Mucosa of stomach (tissue), 1 donor: ENCODE results near the gene L3MBTL3.
"Not testable (repeated sequence)": the region's sequence is repeated elsewhere in the genome, so short reads cannot be mapped to it uniquely, and the experiment has no call there.

Source experiments
- H3K27me3 ChIP-seq: one replicate; pipeline ENCODE4 v1.7.0; 2013; ENCODE audit warnings: mild to moderate bottlenecking, low read length; ENCODE audit not compliant: control insufficient read depth, insufficient read depth
- H3K36me3 ChIP-seq: one replicate; pipeline ENCODE4 v1.7.0; 2013; ENCODE audit warnings: low read length; ENCODE audit not compliant: control insufficient read depth, insufficient read depth
- H3K4me1 ChIP-seq: one replicate; pipeline ENCODE4 v1.7.0; 2013; ENCODE audit warnings: mild to moderate bottlenecking, low read length; ENCODE audit not compliant: control insufficient read depth, insufficient read depth
- H3K4me3 ChIP-seq: one replicate; pipeline ENCODE4 v1.7.0; 2013; ENCODE audit warnings: low read length
- H3K9ac ChIP-seq: one replicate; pipeline ENCODE4 v1.7.0; 2013; ENCODE audit warnings: mild to moderate bottlenecking, low read length, moderate library complexity
- H3K9me3 ChIP-seq: one replicate; pipeline ENCODE4 v1.7.0; 2013; ENCODE audit warnings: mild to moderate bottlenecking, low read length, moderate library complexity; ENCODE audit not compliant: control insufficient read depth
- donor health status: Pancreatic carcinoma.

The L3MBTL3 gene

GRCh38 chr6:130105996-130106704 is 87.8 kb downstream of the L3MBTL3 start:
- Histone ChIP-seq H3K36me3 (no peaks in the 10 kb centered on the region), H3K27me3 (no peaks in the 10 kb centered on the region), H3K9me3 (no peaks in the 10 kb centered on the region), H3K4me1 (no peaks in the 10 kb centered on the region), H3K4me3 (no peak overlapping the region), H3K9ac (no peak overlapping the region)

- H3K36me3 ChIP-seq, result no peaks in the 10 kb centered on the region
- no peak overlapping the region for H3K9ac ChIP-seq
- no peaks in the 10 kb centered on the region for H3K9me3 ChIP-seq
- no peaks in the 10 kb centered on the region for H3K4me1 ChIP-seq
- H3K4me3 ChIP-seq, result no peak overlapping the region
- no peaks in the 10 kb centered on the region for H3K27me3 ChIP-seq
Measured at GRCh38 chr6:130107710-130108109, 89.3 kb downstream of the L3MBTL3 start.

- Histone ChIP-seq H3K9ac (no peak overlapping the region), H3K27me3 (no peaks in the 10 kb centered on the region), H3K4me1 (no peaks in the 10 kb centered on the region), H3K4me3 (no peak overlapping the region), H3K9me3 (no peaks in the 10 kb centered on the region), H3K36me3 (no peaks in the 10 kb centered on the region)
Measured at GRCh38 chr6:130111031-130111430, 92.7 kb downstream of the L3MBTL3 start.

GRCh38 chr6:130113201-130113710 is 94.9 kb downstream of the L3MBTL3 start:
- no peak overlapping the region for H3K9ac ChIP-seq
- no peaks in the 10 kb centered on the region for H3K4me1 ChIP-seq

GRCh38 chr6:130115036-130115435 is 96.7 kb downstream of the L3MBTL3 start:
- no peak overlapping the region for H3K4me3 ChIP-seq
- no peak overlapping the region for H3K9ac ChIP-seq
- H3K36me3 ChIP-seq, result no peaks in the 10 kb centered on the region
- H3K27me3 ChIP-seq, result no peaks in the 10 kb centered on the region
- no peaks in the 10 kb centered on the region for H3K4me1 ChIP-seq
- no peaks in the 10 kb centered on the region for H3K9me3 ChIP-seq

More at GRCh38 chr6:130113201-130113710, 94.9 kb downstream of the L3MBTL3 start:
- Histone ChIP-seq H3K36me3 (no peaks in the 10 kb centered on the region), H3K9me3 (no peaks in the 10 kb centered on the region), H3K4me3 (no peak overlapping the region), H3K27me3 (no peaks in the 10 kb centered on the region)

GRCh38 chr6:130116273-130116672 is 97.9 kb downstream of the L3MBTL3 start:
- H3K9ac ChIP-seq, result no peak overlapping the region
- no peaks in the 10 kb centered on the region for H3K9me3 ChIP-seq
- H3K4me3 ChIP-seq, result no peak overlapping the region
- no peaks in the 10 kb centered on the region for H3K27me3 ChIP-seq
- no peaks in the 10 kb centered on the region for H3K4me1 ChIP-seq
- no peaks in the 10 kb centered on the region for H3K36me3 ChIP-seq

GRCh38 chr6:130117187-130117701 is 98.9 kb downstream of the L3MBTL3 start:
- H3K9me3 ChIP-seq, H3K9ac ChIP-seq, H3K4me3 ChIP-seq, H3K36me3 ChIP-seq, H3K4me1 ChIP-seq, H3K27me3 ChIP-seq: not testable (repeated sequence)

GRCh38 chr6:130118236-130118635 is 99.9 kb downstream of the L3MBTL3 start:
- H3K27me3 ChIP-seq, result no peaks in the 10 kb centered on the region
- H3K4me1 ChIP-seq, result no peaks in the 10 kb centered on the region
- no peak overlapping the region for H3K9ac ChIP-seq
- no peaks in the 10 kb centered on the region for H3K9me3 ChIP-seq
- H3K4me3 ChIP-seq, result no peak overlapping the region
- H3K36me3 ChIP-seq, result no peaks in the 10 kb centered on the region

- H3K4me1 ChIP-seq, result no peaks in the 10 kb centered on the region
Measured at GRCh38 chr6:130119211-130119610, 100.8 kb downstream of the L3MBTL3 start.

GRCh38 chr6:130120731-130121130 is 102.3 kb downstream of the L3MBTL3 start:
- H3K36me3 ChIP-seq, result no peaks in the 10 kb centered on the region
- H3K9me3 ChIP-seq, result no peaks in the 10 kb centered on the region
- no peaks in the 10 kb centered on the region for H3K27me3 ChIP-seq
- H3K4me1 ChIP-seq, result no peaks in the 10 kb centered on the region
- no peak overlapping the region for H3K4me3 ChIP-seq
- no peak overlapping the region for H3K9ac ChIP-seq

More at GRCh38 chr6:130119211-130119610, 100.8 kb downstream of the L3MBTL3 start:
- H3K9ac ChIP-seq, result no peak overlapping the region
- no peaks in the 10 kb centered on the region for H3K9me3 ChIP-seq
- H3K4me3 ChIP-seq, result no peak overlapping the region
- no peaks in the 10 kb centered on the region for H3K36me3 ChIP-seq
- no peaks in the 10 kb centered on the region for H3K27me3 ChIP-seq

GRCh38 chr6:130122243-130122642 is 103.9 kb downstream of the L3MBTL3 start:
- Histone ChIP-seq H3K4me1 (peaks cover 5% of the 10 kb centered on the region), H3K36me3 (no peaks in the 10 kb centered on the region), H3K9me3 (no peaks in the 10 kb centered on the region), H3K27me3 (no peaks in the 10 kb centered on the region), H3K4me3 (no peak overlapping the region), H3K9ac (no peak overlapping the region)

GRCh38 chr6:130127195-130127594 is 108.8 kb downstream of the L3MBTL3 start:
- Histone ChIP-seq H3K9me3 (no peaks in the 10 kb centered on the region), H3K27me3 (no peaks in the 10 kb centered on the region), H3K4me3 (no peak overlapping the region), H3K4me1 (peaks cover 23% of the 10 kb centered on the region), H3K36me3 (no peaks in the 10 kb centered on the region), H3K9ac (no peak overlapping the region)
